ENCODE measurements around the gene PITPNC1. TPM values are rescaled to one million over a fixed set of nuclear protein-coding genes. Genes with fewer than 3 reads are reported as not detected.

PITPNC1 gene
- total RNA-seq, 1 experiment from 2014 or later, result 40.1 TPM

GRCh38 chr17:67532326-67532871 lies 155.3 kb downstream of the PITPNC1 start:
- H3K27me3 Mint-ChIP-seq (ENCODE audit: insufficient read depth, unreplicated experiment), result no peaks in the 10 kb centered on the region
- H3K27ac Mint-ChIP-seq (ENCODE audit: low read depth, unreplicated experiment), result no peak overlapping the region
- no peak for TF ChIP-seq CTCF (IDR thresholded peaks at IDR 0.05; ENCODE audit: unreplicated experiment)
- no peak overlapping the region for H3K4me3 Mint-ChIP-seq (ENCODE audit: unreplicated experiment)
- DNase-seq (ENCODE audit: unreplicated experiment), result no peak
- POLR2A ChIA-PET, result no interaction called here
- intact Hi-C loops (cut with micrococcal nuclease), result no loop called here
- CTCF ChIA-PET, result interaction anchor here (0.6 kb wide), 1 partner anchor 758 kb away, joined by 3 read pairs; no protein-coding TSS in a partner anchor
- no peaks in the 10 kb centered on the region for H3K4me1 Mint-ChIP-seq (ENCODE audit: insufficient read depth, unreplicated experiment)
- BruUV-seq (replicated peaks), result no TSS peak
- no peaks in the 10 kb centered on the region for H3K9me3 Mint-ChIP-seq (ENCODE audit: unreplicated experiment)
- H3K36me3 Mint-ChIP-seq (ENCODE audit: insufficient read depth, unreplicated experiment), result peaks cover 18% of the 10 kb centered on the region

- Mint-ChIP-seq H3K27ac (ENCODE audit: low read depth, unreplicated experiment) (no peak overlapping the region), H3K4me1 (ENCODE audit: insufficient read depth, unreplicated experiment) (no peaks in the 10 kb centered on the region), H3K9me3 (ENCODE audit: unreplicated experiment) (no peaks in the 10 kb centered on the region), H3K4me3 (ENCODE audit: unreplicated experiment) (no peak overlapping the region), H3K36me3 (ENCODE audit: insufficient read depth, unreplicated experiment) (peaks cover 18% of the 10 kb centered on the region), H3K27me3 (ENCODE audit: insufficient read depth, unreplicated experiment) (no peaks in the 10 kb centered on the region)
- POLR2A ChIA-PET, result no interaction called here
- TF ChIP-seq CTCF (IDR thresholded peaks at IDR 0.05; ENCODE audit: unreplicated experiment), result no peak
- no peak for DNase-seq (ENCODE audit: unreplicated experiment)
- CTCF ChIA-PET, result no interaction called here
- no TSS peak for BruUV-seq (replicated peaks)
- intact Hi-C loops (cut with micrococcal nuclease), result no loop called here
Measured at GRCh38 chr17:67534941-67535340, 157.9 kb downstream of the PITPNC1 start.

- intact Hi-C loops (cut with micrococcal nuclease), result no loop called here
- no peak overlapping the region for H3K4me3 Mint-ChIP-seq (ENCODE audit: unreplicated experiment)
- no peak overlapping the region for H3K27ac Mint-ChIP-seq (ENCODE audit: low read depth, unreplicated experiment)
- no peaks in the 10 kb centered on the region for H3K36me3 Mint-ChIP-seq (ENCODE audit: insufficient read depth, unreplicated experiment)
- ChIA-PET CTCF (no interaction called here), POLR2A (no interaction called here)
- no peaks in the 10 kb centered on the region for H3K27me3 Mint-ChIP-seq (ENCODE audit: insufficient read depth, unreplicated experiment)
- no peaks in the 10 kb centered on the region for H3K4me1 Mint-ChIP-seq (ENCODE audit: insufficient read depth, unreplicated experiment)
- TF ChIP-seq CTCF (IDR thresholded peaks at IDR 0.05; ENCODE audit: unreplicated experiment), result no peak
- BruUV-seq (replicated peaks), result no TSS peak
- no peaks in the 10 kb centered on the region for H3K9me3 Mint-ChIP-seq (ENCODE audit: unreplicated experiment)
- DNase-seq (ENCODE audit: unreplicated experiment), result no peak
Measured at GRCh38 chr17:67542219-67543114, 165.4 kb downstream of the PITPNC1 start.

- Mint-ChIP-seq H3K4me3 (ENCODE audit: unreplicated experiment) (no peak overlapping the region), H3K4me1 (ENCODE audit: insufficient read depth, unreplicated experiment) (no peaks in the 10 kb centered on the region), H3K9me3 (ENCODE audit: unreplicated experiment) (no peaks in the 10 kb centered on the region), H3K27ac (ENCODE audit: low read depth, unreplicated experiment) (no peak overlapping the region), H3K36me3 (ENCODE audit: insufficient read depth, unreplicated experiment) (no peaks in the 10 kb centered on the region), H3K27me3 (ENCODE audit: insufficient read depth, unreplicated experiment) (no peaks in the 10 kb centered on the region)
- TF ChIP-seq CTCF (IDR thresholded peaks at IDR 0.05; ENCODE audit: unreplicated experiment), result no peak
- no TSS peak for BruUV-seq (replicated peaks)
- ChIA-PET POLR2A (no interaction called here), CTCF (interaction anchor here (0.8 to 1.3 kb wide), 2 partner anchors 19 to 90 kb away, joined by 3 read pairs; no protein-coding TSS in a partner anchor)
- intact Hi-C loops (cut with micrococcal nuclease), result no loop called here
- no peak for DNase-seq (ENCODE audit: unreplicated experiment)
Measured at GRCh38 chr17:67544364-67544955, 167.4 kb downstream of the PITPNC1 start.

Data from MCF 10A (cell line).